GM21723 (cell line): Measurements from ENCODE around the gene TRIM48.
"Not testable (repeated sequence)": the region's sequence is repeated elsewhere in the genome, so short reads cannot be mapped to it uniquely, and the experiment has no call there.

Source experiments
- ATAC-seq: cut with Tn5 transposase; IDR thresholded peaks from one replicate; pipeline ENCODE4 v1.9.1; 2021; ENCODE audit warnings: mild to moderate bottlenecking, moderate library complexity; ENCODE audit not compliant: unreplicated experiment

Gene TRIM48, protein sequence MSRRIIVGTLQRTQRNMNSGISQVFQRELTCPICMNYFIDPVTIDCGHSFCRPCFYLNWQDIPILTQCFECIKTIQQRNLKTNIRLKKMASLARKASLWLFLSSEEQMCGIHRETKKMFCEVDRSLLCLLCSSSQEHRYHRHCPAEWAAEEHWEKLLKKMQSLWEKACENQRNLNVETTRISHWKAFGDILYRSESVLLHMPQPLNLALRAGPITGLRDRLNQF

DNA sequence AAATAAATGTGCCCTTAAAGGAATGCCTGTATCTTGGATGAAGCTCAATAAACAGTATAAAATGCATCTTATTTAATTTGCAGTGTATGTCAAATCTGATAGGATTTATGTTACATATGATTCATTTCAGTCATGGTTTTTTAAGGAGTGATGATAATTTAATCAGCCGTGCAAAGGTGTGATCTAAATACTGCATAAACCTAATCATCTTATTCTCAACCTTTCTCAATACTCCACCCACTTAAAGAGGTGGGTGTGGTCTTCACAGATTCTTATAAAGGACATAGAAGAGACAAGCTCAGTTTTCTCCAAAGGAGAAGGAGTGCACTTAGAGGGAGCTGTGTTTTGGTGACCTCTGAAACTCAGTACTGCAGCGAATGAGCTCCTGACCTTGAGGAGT lies at the start of gene TRIM48:
TRIM48 (plus strand) TSS at position 301 of the 400 bp plus-strand sequence. CDS start 113 bp downstream, outside the sequence.
- ATAC-seq, result not testable (repeated sequence)

DNA sequence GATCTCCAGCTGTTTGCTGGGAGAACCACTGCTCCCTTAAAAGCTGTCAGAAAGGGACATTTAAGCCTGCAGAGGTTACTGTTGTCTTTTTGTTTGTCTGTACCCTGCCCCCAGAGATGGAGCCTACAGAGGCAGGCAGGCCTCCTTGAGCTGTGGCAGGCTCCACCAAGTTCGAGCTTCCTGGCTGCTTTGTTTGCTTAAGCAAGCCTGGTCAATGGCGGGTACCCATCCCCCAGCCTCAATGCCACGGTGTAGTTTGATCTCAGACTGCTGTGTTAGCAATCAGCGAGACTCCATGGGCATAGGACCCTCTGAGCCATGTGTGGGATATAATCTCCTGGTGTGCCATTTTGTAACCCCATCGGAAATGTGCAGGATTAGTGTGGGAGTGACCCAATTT lies 23.6 kb upstream of the TRIM48 start:
- not testable (repeated sequence) for ATAC-seq

DNA sequence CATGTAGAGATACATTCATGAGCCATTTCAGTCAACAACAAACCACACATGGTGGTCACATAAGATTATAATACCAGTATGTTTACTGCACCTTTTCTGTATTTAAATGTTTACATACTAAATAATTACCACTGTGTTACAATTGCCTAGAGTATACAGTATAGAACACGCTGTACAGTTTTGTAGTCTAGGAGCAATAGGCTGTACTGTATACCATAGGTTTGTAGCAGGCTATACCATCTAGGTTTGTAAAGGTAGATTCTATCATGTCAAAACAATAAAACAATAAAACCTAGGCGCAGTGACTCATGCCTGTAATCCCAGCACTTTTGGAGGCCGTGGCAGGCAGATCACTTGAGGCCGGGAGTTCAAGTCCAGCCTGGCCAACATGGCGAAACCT lies 1.1 kb downstream of the TRIM48 start:
- no peak for ATAC-seq
